H1 (cell line): Measurements from ENCODE around the gene SEC62. TPM values are rescaled to one million over a fixed set of nuclear protein-coding genes. Genes with fewer than 3 reads are reported as not detected.

Source experiments
- CTCF ChIA-PET: fragments of 300-600 bp; sonication (Branson Sonifier 250); formaldehyde crosslinking; loops from one replicate; lab custom pipeline; 2021; ENCODE audit not compliant: partially characterized antibody; lab: Charles Lee
- POLR2A ChIA-PET: fragments of 300-600 bp; sonication (Branson Sonifier 250); formaldehyde crosslinking; loops from one replicate; lab custom pipeline; 2021; ENCODE audit warnings: inconsistent platforms; ENCODE audit not compliant: partially characterized antibody; lab: Charles Lee
- DNase-seq, 2 experiments: peaks; one replicate each; pipeline versions ENCODE4 v3.0.0 to v3.0.0-alpha.2; 2010 to 2022; ENCODE audit warnings: low spot score in 2 of 2, low read depth in 1 of 2, mixed read lengths in 1 of 2
- FAIRE-seq: peaks from 2 replicates; lab custom pipeline; 2011; peaks lifted over from hg19 to GRCh38; lab: Jason Lieb, UNC
- H2AFZ ChIP-seq: 2 replicates; pipeline ENCODE4 v1.8.1; 2012; ENCODE audit warnings: low read length, inconsistent platforms
- H2AK5ac ChIP-seq: 2 replicates; pipeline ENCODE4 v1.6.1; 2013; ENCODE audit warnings: low read depth, low read length
- H2BK120ac ChIP-seq: replicated peaks from 2 replicates; pipeline ENCODE3; 2013; ENCODE audit warnings: low read depth, low read length, inconsistent platforms
- H2BK12ac ChIP-seq: 2 replicates; pipeline ENCODE4 v1.6.1; 2013; ENCODE audit warnings: low read depth, low read length
- H2BK15ac ChIP-seq: 2 replicates; pipeline ENCODE4 v1.6.1; 2013; ENCODE audit warnings: low read length
- H2BK20ac ChIP-seq: 2 replicates; pipeline ENCODE4 v1.6.1; 2013; ENCODE audit warnings: low read length
- H2BK5ac ChIP-seq: 2 replicates; pipeline ENCODE4 v1.6.1; 2013; ENCODE audit warnings: low read depth, low read length
- H3K14ac ChIP-seq: 2 replicates; pipeline ENCODE4 v1.6.1; 2013; ENCODE audit warnings: inconsistent platforms; ENCODE audit not compliant: insufficient read length
- H3K18ac ChIP-seq: 2 replicates; pipeline ENCODE4 v1.6.1; 2013; ENCODE audit warnings: low read length; ENCODE audit errors: extremely low read depth
- H3K23ac ChIP-seq: 2 replicates; pipeline ENCODE4 v1.6.1; 2013; ENCODE audit warnings: inconsistent platforms; ENCODE audit not compliant: insufficient read length
- H3K23me2 ChIP-seq: 2 replicates; pipeline ENCODE4 v1.6.1; 2013; ENCODE audit warnings: low read depth, low read length
- H3K27ac ChIP-seq: 2 replicates; pipeline ENCODE4 v1.6.1; 2011; ENCODE audit warnings: low read depth, low read length, inconsistent platforms
- H3K27me3 ChIP-seq, 4 experiments: replicated peaks in 1 of 4; 1 replicate in 1 of 4; 2 replicates in 3 of 4; pipeline versions ENCODE4 v1.6.1 to v1.8.1; 2011 to 2013; ENCODE audit warnings: low read length in 3 of 4, mild to moderate bottlenecking in 3 of 4, inconsistent platforms in 2 of 4, mixed read lengths in 2 of 4, moderate library complexity in 1 of 4; ENCODE audit not compliant: control insufficient read depth in 3 of 4, insufficient read depth in 3 of 4; ENCODE audit errors: extremely low read depth in 1 of 4
- H3K36me3 ChIP-seq, 4 experiments: 2 replicates each; pipeline versions ENCODE4 v1.6.1 to v1.8.1; 2011 to 2013; ENCODE audit warnings: mild to moderate bottlenecking in 4 of 4, low read length in 3 of 4, moderate library complexity in 2 of 4, control low read depth in 1 of 4, inconsistent platforms in 1 of 4; ENCODE audit not compliant: insufficient read depth in 4 of 4, control insufficient read depth in 2 of 4
- H3K4ac ChIP-seq: replicated peaks from 2 replicates; pipeline ENCODE3; 2013; ENCODE audit warnings: low read length, low read depth, mixed read lengths, inconsistent platforms; ENCODE audit not compliant: insufficient read length
- H3K4me1 ChIP-seq, 4 experiments: replicated peaks in 1 of 4; 1 replicate in 1 of 4; 2 replicates in 3 of 4; pipeline versions ENCODE4 v1.6.1 to v1.8.1; 2011 to 2013; ENCODE audit warnings: low read length in 3 of 4, inconsistent platforms in 2 of 4, mixed read lengths in 1 of 4; ENCODE audit not compliant: insufficient read depth in 4 of 4, control insufficient read depth in 3 of 4
- H3K4me2 ChIP-seq, 2 experiments: 2 replicates each; pipeline versions ENCODE4 v1.6.1 to v1.8.1; 2011 to 2013; ENCODE audit warnings: low read depth in 2 of 2, low read length in 2 of 2, control low read depth in 1 of 2, inconsistent platforms in 1 of 2, mild to moderate bottlenecking in 1 of 2; ENCODE audit not compliant: insufficient read depth in 1 of 2
- H3K4me3 ChIP-seq, 4 experiments: fragments of 200-600, 300-600 bp in 1 of 4; sonication (generic), shearing (Covaris generic), sonication (Bioruptor Twin) in 1 of 4; 2 replicates each; pipeline versions ENCODE4 v1.5.1 to v1.8.1; 2011 to 2016; ENCODE audit warnings: low read length in 4 of 4, low read depth in 3 of 4, control low read depth in 2 of 4, inconsistent platforms in 2 of 4, mild to moderate bottlenecking in 2 of 4, mixed read lengths in 1 of 4, moderate library complexity in 1 of 4; ENCODE audit not compliant: insufficient read depth in 2 of 4; ENCODE audit errors: extremely low read depth in 1 of 4
- H3K56ac ChIP-seq: replicated peaks from 2 replicates; pipeline ENCODE3; 2013; ENCODE audit warnings: low read depth, mild to moderate bottlenecking, mixed read lengths, low read length, inconsistent platforms; ENCODE audit not compliant: insufficient read length
- H3K79me1 ChIP-seq: 2 replicates; pipeline ENCODE4 v1.6.1; 2013; ENCODE audit warnings: low read depth, low read length, control low read depth
- H3K79me2 ChIP-seq, 2 experiments: 2 replicates each; pipeline versions ENCODE4 v1.6.1 to v1.8.1; 2012 to 2013; ENCODE audit warnings: low read length in 2 of 2, mild to moderate bottlenecking in 2 of 2, inconsistent platforms in 1 of 2; ENCODE audit not compliant: insufficient read depth in 2 of 2, control insufficient read depth in 1 of 2
- H3K9ac ChIP-seq, 4 experiments: replicated peaks in 1 of 4; 1 replicate in 1 of 4; 2 replicates in 3 of 4; pipeline versions ENCODE4 v1.6.1 to v1.8.1; 2011 to 2013; ENCODE audit warnings: low read depth in 3 of 4, low read length in 3 of 4, control low read depth in 2 of 4, mild to moderate bottlenecking in 2 of 4, moderate library complexity in 2 of 4, inconsistent platforms in 1 of 4; ENCODE audit errors: extremely low read depth in 1 of 4
- H3K9me3 ChIP-seq, 2 experiments: 2 replicates each; pipeline versions ENCODE4 v1.6.1 to v1.8.1; 2012 to 2013; ENCODE audit warnings: mild to moderate bottlenecking in 2 of 2, moderate library complexity in 2 of 2, control low read depth in 1 of 2, inconsistent platforms in 1 of 2, low read depth in 1 of 2, low read length in 1 of 2, mixed read lengths in 1 of 2; ENCODE audit not compliant: insufficient read depth in 2 of 2
- H4K20me1 ChIP-seq, 2 experiments: replicated peaks in 1 of 2; 2 replicates each; pipeline versions ENCODE3 to v1.8.1; 2011 to 2013; ENCODE audit warnings: inconsistent platforms in 2 of 2, low read length in 2 of 2, mild to moderate bottlenecking in 1 of 2; ENCODE audit not compliant: insufficient read depth in 2 of 2, control insufficient read depth in 1 of 2
- H4K5ac ChIP-seq: 2 replicates; pipeline ENCODE4 v1.6.1; 2013; ENCODE audit warnings: low read length, low read depth, mixed read lengths, inconsistent platforms; ENCODE audit not compliant: insufficient read length
- H4K8ac ChIP-seq: 2 replicates; pipeline ENCODE4 v1.8.0; 2013; ENCODE audit warnings: mild to moderate bottlenecking, moderate library complexity, low read length, inconsistent platforms; ENCODE audit not compliant: insufficient read depth; ENCODE audit errors: extremely low read depth
- H4K91ac ChIP-seq: replicated peaks from 2 replicates; pipeline ENCODE3; 2013; ENCODE audit warnings: low read length, mixed read lengths, inconsistent platforms; ENCODE audit not compliant: insufficient read length
- GTF2F1 ChIP-seq: IDR thresholded peaks from 2 replicates; pipeline ENCODE4 v1.6.1; 2012; ENCODE audit warnings: low read depth, low read length, improper control_type of control experiment, borderline replicate concordance
- whole genome bisulfite sequencing, 2 experiments: shearing (Covaris generic) in 1 of 2; methylation state at CpG; one replicate each; pipeline versions ENCODE4 v1.1.6 to v1.1.7; 2013 to 2015; ENCODE audit warnings: low lambda C conversion rate in 2 of 2, mixed read lengths in 2 of 2, inconsistent platforms in 1 of 2, low coverage in 1 of 2, missing lambda C conversion rate in 1 of 2; ENCODE audit not compliant: insufficient replicate concordance in 2 of 2, insufficient coverage in 1 of 2, insufficient read length in 1 of 2; ENCODE audit errors: extremely low coverage in 1 of 2, missing lambda C conversion rate in 1 of 2; 5-methylcytosine and 5-hydroxymethylcytosine counted together
- polyA plus RNA-seq, 7 experiments: library from polyadenylated mRNA; depleted of rRNA in 3 of 7; stranded (reverse) in 5 of 7; unstranded in 2 of 7; fragments of >200 nt in 5 of 7; fragments of 200-250 nt in 2 of 7; gene quantifications; 1 replicate in 5 of 7; 2 replicates in 1 of 7; 4 replicates in 1 of 7; pipeline versions ENCODE4 v1.2.1 to v1.2.3, GENCODE V29; 2011 to 2013; ENCODE audit warnings: missing spikeins in 2 of 7, mixed read lengths in 2 of 7
- total RNA-seq: library from RNA; stranded (reverse); fragmentation: NEBNext Ultra II Directional; extraction: Animal tissue kit (Norgen Biotek cat#: 25700); gene quantifications from 2 replicates; pipeline ENCODE4 v1.2.1, GENCODE V29; 2021

SEC62 gene
- total and polyA plus RNA-seq, 2 of the 8 experiments (the other 6 are each of a cell fraction or from before 2014, with no cell fraction given): 67.8 to 113 TPM

DNA sequence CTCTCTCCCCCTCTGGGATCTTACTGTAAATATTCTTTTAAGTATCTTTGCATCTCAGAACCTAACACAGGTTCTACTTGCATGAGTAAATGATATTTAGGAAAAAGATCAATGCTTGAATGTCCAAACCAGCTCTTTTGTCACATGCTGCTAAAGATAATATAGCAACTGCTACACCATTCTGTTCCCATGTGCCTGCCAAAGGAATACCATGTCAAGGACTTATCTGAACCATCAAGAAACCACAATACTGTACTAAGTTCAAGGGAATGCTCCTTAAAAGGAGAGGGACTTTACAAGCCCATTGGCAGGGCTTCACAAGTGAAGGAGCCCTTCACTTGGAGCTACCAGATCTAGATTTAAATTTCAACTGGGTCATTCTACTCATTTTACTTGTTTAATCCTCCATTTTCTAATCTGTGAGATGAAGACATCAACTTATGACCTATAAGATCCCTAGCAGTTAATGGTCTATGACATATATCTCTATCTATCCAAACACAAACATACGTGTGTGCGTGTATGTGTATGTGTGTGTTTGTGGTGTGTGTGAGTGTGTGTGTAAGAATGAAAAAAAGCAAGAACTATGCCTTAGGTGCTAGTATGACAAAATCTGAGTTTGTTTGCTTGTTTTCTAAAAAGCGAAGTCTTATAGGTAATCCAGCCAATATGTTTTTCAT, 13.0 kb upstream of the SEC62 start:
- no peak overlapping the region for H2BK15ac ChIP-seq
- TF ChIP-seq GTF2F1: no peak

More for the DNA sequence above, 13.0 kb upstream of the SEC62 start:
- no peak overlapping the region for H4K8ac ChIP-seq
- H3K27me3 ChIP-seq: no peaks in the 10 kb centered on the region
- no peaks in the 10 kb centered on the region for H3K79me2 ChIP-seq
- no peak overlapping the region for H2BK5ac ChIP-seq
- no peaks in the 10 kb centered on the region for H3K36me3 ChIP-seq
- no peaks in the 10 kb centered on the region for H3K79me1 ChIP-seq
- H3K27ac ChIP-seq: no peak overlapping the region
- H4K20me1 ChIP-seq: no peaks in the 10 kb centered on the region
- ChIA-PET POLR2A (interaction anchor here (1.9 kb wide), 1 partner anchor 14 kb away, joined by 6 read pairs; the partner anchor contains the start of gene SEC62), CTCF (interaction anchor here (1.1 kb wide), 1 partner anchor 19 kb away, joined by 3 read pairs; no protein-coding TSS in a partner anchor)
- H2AK5ac ChIP-seq: no peak overlapping the region
- H3K23ac ChIP-seq: no peak overlapping the region
- no peak overlapping the region for H2BK120ac ChIP-seq
- no peak overlapping the region for H2AFZ ChIP-seq
- H3K18ac ChIP-seq: no peak overlapping the region
- H3K9ac ChIP-seq: no peak overlapping the region
- no peak overlapping the region for H4K5ac ChIP-seq
- H3K14ac ChIP-seq: no peak overlapping the region
- no peaks in the 10 kb centered on the region for H3K23me2 ChIP-seq
- no peak overlapping the region for H3K4me3 ChIP-seq
- WGBS, 2 experiments: 87% methylated on average over 3 of the region's 3 CpGs; no CpG with 5 or more reads in 1 of the 2 experiments
- H2BK12ac ChIP-seq: no peak overlapping the region
- H3K4me2 ChIP-seq: no peak overlapping the region
- no peaks in the 10 kb centered on the region for H3K9me3 ChIP-seq
- H3K4me1 ChIP-seq: no peaks in the 10 kb centered on the region
- no peak overlapping the region for H2BK20ac ChIP-seq
- no peak overlapping the region for H3K56ac ChIP-seq
- no peak overlapping the region for H4K91ac ChIP-seq
- FAIRE-seq (no peak), DNase-seq (no peak)
- H3K4ac ChIP-seq: no peak overlapping the region
